Adipocyte (in vitro differentiated cells): ENCODE results near the gene PIEZO1.

ENCODE experiments used
- DNase-seq: peaks from one replicate; pipeline ENCODE4 v3.0.0-alpha.2; 2015; ENCODE audit warnings: low read depth
- H3K27me3 ChIP-seq: replicated peaks from 2 replicates; pipeline ENCODE4 v1.7.0; 2013; ENCODE audit warnings: mild to moderate bottlenecking, low read length, moderate library complexity; ENCODE audit not compliant: control insufficient read depth, insufficient read depth
- H3K36me3 ChIP-seq: 2 replicates; pipeline ENCODE4 v1.7.0; 2013; ENCODE audit warnings: low read length, mild to moderate bottlenecking, moderate library complexity; ENCODE audit not compliant: control insufficient read depth, insufficient read depth, severe bottlenecking
- H3K4me1 ChIP-seq: 2 replicates; pipeline ENCODE4 v1.7.0; 2013; ENCODE audit warnings: mild to moderate bottlenecking, low read length, moderate library complexity; ENCODE audit not compliant: control insufficient read depth, insufficient read depth
- H3K4me3 ChIP-seq: 2 replicates; pipeline ENCODE4 v1.7.0; 2013; ENCODE audit warnings: mild to moderate bottlenecking, low read length, moderate library complexity
- H3K9ac ChIP-seq: 2 replicates; pipeline ENCODE4 v1.7.0; 2013; ENCODE audit warnings: mild to moderate bottlenecking, low read length, moderate library complexity
- H3K9me3 ChIP-seq: 2 replicates; pipeline ENCODE4 v1.7.0; 2013; ENCODE audit warnings: mild to moderate bottlenecking, low read length, moderate library complexity; ENCODE audit not compliant: control insufficient read depth

Gene PIEZO1

GRCh38 chr16:88739139-88739976 lies 45.7 kb downstream of the PIEZO1 start:
- no peak for DNase-seq
- H3K4me1 ChIP-seq = no peaks in the 10 kb centered on the region
- no peaks in the 10 kb centered on the region for H3K27me3 ChIP-seq
- no peak overlapping the region for H3K9ac ChIP-seq
- peaks cover 87% of the 10 kb centered on the region for H3K36me3 ChIP-seq
- H3K9me3 ChIP-seq = no peaks in the 10 kb centered on the region
- H3K4me3 ChIP-seq = no peak overlapping the region

- Histone ChIP-seq H3K9ac (no peak overlapping the region), H3K36me3 (peaks cover 93% of the 10 kb centered on the region), H3K9me3 (no peaks in the 10 kb centered on the region), H3K27me3 (no peaks in the 10 kb centered on the region), H3K4me3 (no peak overlapping the region), H3K4me1 (no peaks in the 10 kb centered on the region)
- DNase-seq = no peak
These were observed 46.6 kb downstream of the PIEZO1 start for GRCh38 chr16:88738151-88739084.

- no peaks in the 10 kb centered on the region for H3K27me3 ChIP-seq
These were observed 47.5 kb downstream of the PIEZO1 start for GRCh38 chr16:88737298-88738150.

GRCh38 chr16:88736496-88736895 lies 48.5 kb downstream of the PIEZO1 start:
- H3K36me3 ChIP-seq = peaks cover 93% of the 10 kb centered on the region
- no peaks in the 10 kb centered on the region for H3K27me3 ChIP-seq
- H3K9me3 ChIP-seq = no peaks in the 10 kb centered on the region
- no peak for DNase-seq
- H3K4me1 ChIP-seq = no peaks in the 10 kb centered on the region
- H3K4me3 ChIP-seq = no peak overlapping the region
- no peak overlapping the region for H3K9ac ChIP-seq

More at GRCh38 chr16:88737298-88738150, 47.5 kb downstream of the PIEZO1 start:
- peak; percentile 77 for DNase-seq
- Histone ChIP-seq H3K9me3 (no peaks in the 10 kb centered on the region), H3K9ac (no peak overlapping the region), H3K4me3 (no peak overlapping the region), H3K36me3 (peaks cover 93% of the 10 kb centered on the region), H3K4me1 (no peaks in the 10 kb centered on the region)

- DNase-seq = no peak
- Histone ChIP-seq H3K9ac (no peak overlapping the region), H3K27me3 (no peaks in the 10 kb centered on the region), H3K36me3 (peaks cover 93% of the 10 kb centered on the region), H3K4me1 (no peaks in the 10 kb centered on the region), H3K9me3 (no peaks in the 10 kb centered on the region), H3K4me3 (no peak overlapping the region)
These were observed 48.9 kb downstream of the PIEZO1 start for GRCh38 chr16:88736088-88736487.

GRCh38 chr16:88735616-88736015 lies 49.4 kb downstream of the PIEZO1 start:
- H3K9ac ChIP-seq = no peak overlapping the region
- H3K4me1 ChIP-seq = no peaks in the 10 kb centered on the region
- no peak overlapping the region for H3K4me3 ChIP-seq
- H3K27me3 ChIP-seq = no peaks in the 10 kb centered on the region
- H3K36me3 ChIP-seq = peaks cover 93% of the 10 kb centered on the region
- H3K9me3 ChIP-seq = no peaks in the 10 kb centered on the region
- DNase-seq = no peak

- H3K36me3 ChIP-seq = peaks cover 91% of the 10 kb centered on the region
- H3K9ac ChIP-seq = no peak overlapping the region
- no peak for DNase-seq
- H3K27me3 ChIP-seq = no peaks in the 10 kb centered on the region
- H3K4me3 ChIP-seq = no peak overlapping the region
- H3K9me3 ChIP-seq = no peaks in the 10 kb centered on the region
- H3K4me1 ChIP-seq = no peaks in the 10 kb centered on the region
These were observed 49.9 kb downstream of the PIEZO1 start for GRCh38 chr16:88735121-88735520.

GRCh38 chr16:88734361-88734728 lies 50.7 kb downstream of the PIEZO1 start:
- no peaks in the 10 kb centered on the region for H3K4me1 ChIP-seq
- no peaks in the 10 kb centered on the region for H3K27me3 ChIP-seq
- no peaks in the 10 kb centered on the region for H3K9me3 ChIP-seq
- DNase-seq = no peak
- H3K9ac ChIP-seq = no peak overlapping the region
- no peak overlapping the region for H3K4me3 ChIP-seq
- H3K36me3 ChIP-seq = peaks cover 88% of the 10 kb centered on the region

- H3K27me3 ChIP-seq = no peaks in the 10 kb centered on the region
- H3K36me3 ChIP-seq = peaks cover 84% of the 10 kb centered on the region
- no peak overlapping the region for H3K9ac ChIP-seq
- H3K4me3 ChIP-seq = no peak overlapping the region
- no peak for DNase-seq
- no peaks in the 10 kb centered on the region for H3K4me1 ChIP-seq
- no peaks in the 10 kb centered on the region for H3K9me3 ChIP-seq
These were observed 51.2 kb downstream of the PIEZO1 start for GRCh38 chr16:88733630-88734360.

GRCh38 chr16:88732961-88733294 lies 52.1 kb downstream of the PIEZO1 start:
- Histone ChIP-seq H3K4me3 (no peak overlapping the region), H3K27me3 (no peaks in the 10 kb centered on the region), H3K9ac (no peak overlapping the region), H3K36me3 (peaks cover 77% of the 10 kb centered on the region), H3K9me3 (no peaks in the 10 kb centered on the region), H3K4me1 (no peaks in the 10 kb centered on the region)
- no peak for DNase-seq
